A549 (cell line): ENCODE results near the gene ACVR2A. TPM values are rescaled to one million over a fixed set of nuclear protein-coding genes. Genes with fewer than 3 reads are reported as not detected.

Source experiments
- ATAC-seq, 2 experiments: fragments of 200-7000 bp in 1 of 2; fragments of >200 bp in 1 of 2; cut with Nextera tagmentation in 1 of 2; cut with Tn5 transposase in 1 of 2; 3 replicates each; pipeline versions ENCODE4 v1.8.0 to v1.9.1; 2018 to 2020; ENCODE audit warnings: mild to moderate bottlenecking in 1 of 2, moderate library complexity in 1 of 2
- CTCF ChIA-PET: fragments of 300-600 bp; sonication (Branson Sonifier 250); formaldehyde crosslinking; extraction: SDS; loops from one replicate; lab custom pipeline; 2021; ENCODE audit warnings: antibody characterized with exemption, inconsistent platforms; lab: Yijun Ruan, JAX
- POLR2A ChIA-PET: fragments of 350-600 bp; formaldehyde crosslinking; extraction: SDS; loops from one replicate; lab custom pipeline; 2021; ENCODE audit warnings: antibody characterized with exemption, inconsistent platforms; lab: Yijun Ruan, JAX
- DNase-seq, 2 experiments: peaks; one replicate each; pipeline versions ENCODE4 v3.0.0 to v3.0.0-alpha.2; 2011 to 2016; ENCODE audit warnings: low read depth in 1 of 2, low spot score in 1 of 2
- FAIRE-seq: peaks from 2 replicates; lab custom pipeline; 2011; peaks lifted over from hg19 to GRCh38; lab: Jason Lieb, UNC
- H3K27ac ChIP-seq, 2 experiments: fragments of >200 bp; sonication (Bioruptor Twin); formaldehyde crosslinking; 3 replicates each; pipeline ENCODE4 v1.5.1; 2016 to 2017
- H3K4me1 ChIP-seq: fragments of >200 bp; sonication (Bioruptor Twin); formaldehyde crosslinking; 3 replicates; pipeline ENCODE4 v1.6.1; 2016
- H3K4me2 ChIP-seq: fragments of >200 bp; sonication (Bioruptor Twin); formaldehyde crosslinking; 3 replicates; pipeline ENCODE4 v1.6.1; 2016
- H3K4me3 ChIP-seq: fragments of >200 bp; sonication (Bioruptor Twin); formaldehyde crosslinking; 3 replicates; pipeline ENCODE4 v1.5.1; 2016
- H3K9me3 ChIP-seq: fragments of >200 bp; sonication (Bioruptor Twin); formaldehyde crosslinking; 3 replicates; pipeline ENCODE4 v1.6.1; 2016
- CHD4 ChIP-seq: fragments of 200-600 bp; sonication (generic); IDR thresholded peaks from 2 replicates; pipeline ENCODE4 v1.6.1; 2016; ENCODE audit warnings: antibody characterized with exemption, mild to moderate bottlenecking, borderline replicate concordance
- ESRRA ChIP-seq: fragments of 150-350 bp; IDR thresholded peaks from 2 replicates; pipeline ENCODE4 v1.6.1; 2014; ENCODE audit warnings: mild to moderate bottlenecking, low read length, borderline replicate concordance
- FOSB ChIP-seq: fragments of 250-450 bp; sonication (Bioruptor Pico); IDR thresholded peaks from 2 replicates; pipeline ENCODE4 v1.5.0; 2020; ENCODE audit warnings: mild to moderate bottlenecking, moderate library complexity
- FOSL2 ChIP-seq, 2 experiments: fragments of 450-650 bp in 1 of 2; fragments of >200 bp in 1 of 2; sonication (Bioruptor Twin) in 1 of 2; formaldehyde crosslinking; IDR thresholded peaks; 2 replicates each; pipeline versions ENCODE4 v1.5.0 to v1.6.1; 2016 to 2020; ENCODE audit warnings: mild to moderate bottlenecking in 1 of 2, moderate library complexity in 1 of 2
- FOXS1 ChIP-seq: fragments of 250-450 bp; sonication (Bioruptor Pico); IDR thresholded peaks from 2 replicates; pipeline ENCODE4 v1.5.0; 2020; ENCODE audit warnings: mild to moderate bottlenecking, moderate library complexity
- HDAC2 ChIP-seq: fragments of 200-600 bp; sonication (generic); IDR thresholded peaks from 2 replicates; pipeline ENCODE4 v1.6.1; 2016
- HOXA7 ChIP-seq: fragments of 250-450 bp; sonication (Bioruptor Pico); IDR thresholded peaks from 2 replicates; pipeline ENCODE4 v1.5.0; 2020; ENCODE audit warnings: mild to moderate bottlenecking, moderate library complexity
- JUNB ChIP-seq: fragments of >200 bp; sonication (Bioruptor Twin); formaldehyde crosslinking; IDR thresholded peaks from 2 replicates; pipeline ENCODE4 v1.6.1; 2016
- MAFK ChIP-seq: fragments of 450-650 bp; IDR thresholded peaks from 2 replicates; pipeline ENCODE4 v1.6.1; 2014; ENCODE audit not compliant: partially characterized antibody
- MYC ChIP-seq: IDR thresholded peaks from 2 replicates; pipeline ENCODE4 v1.6.1; 2012; ENCODE audit warnings: mild to moderate bottlenecking, inconsistent platforms, low read length, improper control_type of control experiment, borderline replicate concordance
- NFE2L2 ChIP-seq: fragments of 150-350 bp; conservative IDR thresholded peaks from 2 replicates; pipeline ENCODE4 v1.6.1; 2014; ENCODE audit warnings: low read length
- NPAS2 ChIP-seq: fragments of 250-450 bp; sonication (Bioruptor Pico); IDR thresholded peaks from 2 replicates; pipeline ENCODE4 v1.8.0; 2022; ENCODE audit warnings: mild to moderate bottlenecking, moderate library complexity, borderline replicate concordance
- NR3C1 ChIP-seq: fragments of >200 bp; sonication (Bioruptor Twin); formaldehyde crosslinking; IDR thresholded peaks from 3 replicates; pipeline ENCODE4 v1.6.1; 2017
- POLR2A ChIP-seq: IDR thresholded peaks from 2 replicates; pipeline ENCODE4 v1.6.1; 2012; ENCODE audit warnings: mild to moderate bottlenecking, low read length
- POLR2AphosphoS2 ChIP-seq: conservative IDR thresholded peaks from 2 replicates; pipeline ENCODE4 v1.6.1; 2012; ENCODE audit warnings: low read length, improper control_type of control experiment, inconsistent platforms
- RCOR1 ChIP-seq: fragments of 150-350 bp; IDR thresholded peaks from 2 replicates; pipeline ENCODE4 v1.6.1; 2014; ENCODE audit warnings: antibody characterized with exemption, low read length, low read depth
- SMC3 ChIP-seq: fragments of >200 bp; sonication (Bioruptor Twin); formaldehyde crosslinking; IDR thresholded peaks from 3 replicates; pipeline ENCODE4 v1.6.1; 2018; ENCODE audit warnings: inconsistent platforms
- WGBS: methylation state at CpG from one replicate; pipeline ENCODE4 v1.1.6; 2017; ENCODE audit errors: missing lambda C conversion rate; 5-methylcytosine and 5-hydroxymethylcytosine counted together
- polyA plus RNA-seq, 4 experiments: library from polyadenylated mRNA; depleted of rRNA in 3 of 4; stranded (reverse); fragments of >200 nt; fragmentation: RNase III in 1 of 4; extraction: RNeasy Plus Mini Kit Qiagen cat#74134 plus additional on column Dnase treatment in 1 of 4; gene quantifications; 2 replicates in 3 of 4; 3 replicates in 1 of 4; pipeline ENCODE4 v1.2.3, GENCODE V29; 2011 to 2017
- TF ChIP-seq, protein P1 (sequence below): fragments of 150-350 bp; IDR thresholded peaks from 2 replicates; pipeline ENCODE4 v1.6.1; 2014; ENCODE audit warnings: low read depth, mild to moderate bottlenecking, low read length
- TF ChIP-seq, protein P2 (sequence below): IDR thresholded peaks from 2 replicates; pipeline ENCODE4 v1.6.1; 2012
- TF ChIP-seq, protein P3 (sequence below): fragments of 250-450 bp; sonication (Bioruptor Pico); IDR thresholded peaks from 2 replicates; pipeline ENCODE4 v1.5.0; 2020; ENCODE audit warnings: low read depth, mild to moderate bottlenecking, moderate library complexity
- TF ChIP-seq, protein P4 (sequence below): IDR thresholded peaks from 2 replicates; pipeline ENCODE4 v1.6.1; 2012
- TF ChIP-seq, protein P5 (sequence below): fragments of >200 bp; sonication (Bioruptor Twin); formaldehyde crosslinking; IDR thresholded peaks from 3 replicates; pipeline ENCODE4 v1.6.1; 2016

The ACVR2A gene
- polyA plus RNA-seq, 2 of the 4 experiments (the other 2 are of a cell fraction), result 2.6 to 5.7 TPM

DNA sequence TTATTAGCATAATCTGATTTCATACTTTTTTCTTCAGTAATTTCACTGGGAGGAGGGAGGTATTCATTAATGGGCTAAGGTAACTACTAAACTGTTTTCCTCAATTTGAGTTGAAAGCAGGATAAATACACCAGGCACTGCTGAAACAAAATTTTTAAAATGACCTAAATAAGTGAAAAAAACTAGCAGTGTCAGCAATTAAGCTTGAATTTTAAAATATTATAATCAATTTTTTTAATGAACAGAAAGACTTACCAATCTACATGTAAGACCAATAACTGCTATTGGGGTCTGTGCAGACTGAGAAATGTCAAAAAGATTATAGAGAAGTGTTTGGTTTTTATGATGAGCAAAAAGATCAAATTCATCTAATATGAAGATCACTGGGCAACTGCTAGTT, 107.3 kb downstream of the ACVR2A start:
- FAIRE-seq, result no peak
- CTCF ChIA-PET, result no interaction called here

DNA sequence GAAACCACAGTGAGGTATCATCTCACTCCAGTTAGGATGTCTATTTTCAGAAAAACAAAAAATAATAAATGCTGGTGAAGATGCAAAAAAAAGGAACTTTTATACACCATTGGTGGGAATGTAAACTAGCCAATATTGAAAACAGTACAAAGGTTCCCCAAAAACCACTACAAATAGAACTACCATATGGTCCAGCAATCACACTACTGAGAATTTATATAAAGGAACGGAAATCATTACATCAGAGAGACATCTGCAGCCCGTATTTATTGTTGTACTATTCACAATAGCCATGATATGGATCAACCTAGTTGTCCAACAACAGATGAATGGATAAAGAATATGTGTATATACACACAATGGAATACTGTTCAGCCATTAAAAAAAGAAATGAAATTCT, 123.7 kb downstream of the ACVR2A start:
- ATAC-seq (no peak), DNase-seq (no peak), FAIRE-seq (no peak)
- no peak overlapping the region for H3K4me3 ChIP-seq
- CTCF ChIA-PET, result no interaction called here
- H3K27ac ChIP-seq, result no peak overlapping the region
- 90% methylated on average over 2 of the region's 2 CpGs for WGBS
- peaks cover 11% of the 10 kb centered on the region; the same call in 2 of the 3 replicates for H3K9me3 ChIP-seq
- no peak for TF ChIP-seq SMC3
- TF ChIP-seq ESRRA, result no peak
- TF ChIP-seq FOSL2 (IDR thresholded peaks at IDR 0.05), result no peak
- TF ChIP-seq FOSL2 (CRISPR knock-in tag; IDR thresholded peaks at IDR 0.05), result no peak
- TF ChIP-seq NR3C1, result no peak
- TF ChIP-seq, protein P1, sequence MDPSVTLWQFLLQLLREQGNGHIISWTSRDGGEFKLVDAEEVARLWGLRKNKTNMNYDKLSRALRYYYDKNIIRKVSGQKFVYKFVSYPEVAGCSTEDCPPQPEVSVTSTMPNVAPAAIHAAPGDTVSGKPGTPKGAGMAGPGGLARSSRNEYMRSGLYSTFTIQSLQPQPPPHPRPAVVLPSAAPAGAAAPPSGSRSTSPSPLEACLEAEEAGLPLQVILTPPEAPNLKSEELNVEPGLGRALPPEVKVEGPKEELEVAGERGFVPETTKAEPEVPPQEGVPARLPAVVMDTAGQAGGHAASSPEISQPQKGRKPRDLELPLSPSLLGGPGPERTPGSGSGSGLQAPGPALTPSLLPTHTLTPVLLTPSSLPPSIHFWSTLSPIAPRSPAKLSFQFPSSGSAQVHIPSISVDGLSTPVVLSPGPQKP, result no peak
- no peak for TF ChIP-seq NFE2L2
- no peak for TF ChIP-seq HOXA7 (CRISPR knock-in tag)
- TF ChIP-seq, protein P2, sequence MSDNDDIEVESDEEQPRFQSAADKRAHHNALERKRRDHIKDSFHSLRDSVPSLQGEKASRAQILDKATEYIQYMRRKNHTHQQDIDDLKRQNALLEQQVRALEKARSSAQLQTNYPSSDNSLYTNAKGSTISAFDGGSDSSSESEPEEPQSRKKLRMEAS, result no peak
- TF ChIP-seq JUNB, result no peak
- no peak for TF ChIP-seq RCOR1
- no peak for TF ChIP-seq CHD4
- TF ChIP-seq MAFK, result no peak
- no peak for TF ChIP-seq MYC
- no peak for TF ChIP-seq HDAC2
- TF ChIP-seq, protein P3, sequence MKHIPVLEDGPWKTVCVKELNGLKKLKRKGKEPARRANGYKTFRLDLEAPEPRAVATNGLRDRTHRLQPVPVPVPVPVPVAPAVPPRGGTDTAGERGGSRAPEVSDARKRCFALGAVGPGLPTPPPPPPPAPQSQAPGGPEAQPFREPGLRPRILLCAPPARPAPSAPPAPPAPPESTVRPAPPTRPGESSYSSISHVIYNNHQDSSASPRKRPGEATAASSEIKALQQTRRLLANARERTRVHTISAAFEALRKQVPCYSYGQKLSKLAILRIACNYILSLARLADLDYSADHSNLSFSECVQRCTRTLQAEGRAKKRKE (CRISPR knock-in tag), result no peak
- no peaks in the 10 kb centered on the region for H3K4me1 ChIP-seq
- no peak overlapping the region for H3K4me2 ChIP-seq
- POLR2A ChIA-PET, result no interaction called here

More for the DNA sequence above, 107.3 kb downstream of the ACVR2A start:
- no peak for TF ChIP-seq FOXS1 (CRISPR knock-in tag)
- TF ChIP-seq, protein P4, sequence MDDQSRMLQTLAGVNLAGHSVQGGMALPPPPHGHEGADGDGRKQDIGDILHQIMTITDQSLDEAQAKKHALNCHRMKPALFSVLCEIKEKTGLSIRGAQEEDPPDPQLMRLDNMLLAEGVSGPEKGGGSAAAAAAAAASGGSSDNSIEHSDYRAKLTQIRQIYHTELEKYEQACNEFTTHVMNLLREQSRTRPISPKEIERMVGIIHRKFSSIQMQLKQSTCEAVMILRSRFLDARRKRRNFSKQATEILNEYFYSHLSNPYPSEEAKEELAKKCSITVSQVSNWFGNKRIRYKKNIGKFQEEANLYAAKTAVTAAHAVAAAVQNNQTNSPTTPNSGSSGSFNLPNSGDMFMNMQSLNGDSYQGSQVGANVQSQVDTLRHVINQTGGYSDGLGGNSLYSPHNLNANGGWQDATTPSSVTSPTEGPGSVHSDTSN, result no peak
- no peak for TF ChIP-seq POLR2AphosphoS2
- TF ChIP-seq, protein P5, sequence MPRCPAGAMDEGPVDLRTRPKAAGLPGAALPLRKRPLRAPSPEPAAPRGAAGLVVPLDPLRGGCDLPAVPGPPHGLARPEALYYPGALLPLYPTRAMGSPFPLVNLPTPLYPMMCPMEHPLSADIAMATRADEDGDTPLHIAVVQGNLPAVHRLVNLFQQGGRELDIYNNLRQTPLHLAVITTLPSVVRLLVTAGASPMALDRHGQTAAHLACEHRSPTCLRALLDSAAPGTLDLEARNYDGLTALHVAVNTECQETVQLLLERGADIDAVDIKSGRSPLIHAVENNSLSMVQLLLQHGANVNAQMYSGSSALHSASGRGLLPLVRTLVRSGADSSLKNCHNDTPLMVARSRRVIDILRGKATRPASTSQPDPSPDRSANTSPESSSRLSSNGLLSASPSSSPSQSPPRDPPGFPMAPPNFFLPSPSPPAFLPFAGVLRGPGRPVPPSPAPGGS, result no peak
- no peak for TF ChIP-seq MYC
- TF ChIP-seq MAFK, result peak; percentile 83
- TF ChIP-seq POLR2A, result no peak
- no peak for TF ChIP-seq NPAS2
- TF ChIP-seq NR3C1, result no peak
- Histone ChIP-seq H3K4me3 (no peak overlapping the region), H3K9me3 (no peaks in the 10 kb centered on the region), H3K4me2 (no peak overlapping the region), H3K4me1 (no peaks in the 10 kb centered on the region), H3K27ac (no peak overlapping the region)
- POLR2A ChIA-PET, result no interaction called here
- ATAC-seq (no peak), DNase-seq (no peak)

DNA sequence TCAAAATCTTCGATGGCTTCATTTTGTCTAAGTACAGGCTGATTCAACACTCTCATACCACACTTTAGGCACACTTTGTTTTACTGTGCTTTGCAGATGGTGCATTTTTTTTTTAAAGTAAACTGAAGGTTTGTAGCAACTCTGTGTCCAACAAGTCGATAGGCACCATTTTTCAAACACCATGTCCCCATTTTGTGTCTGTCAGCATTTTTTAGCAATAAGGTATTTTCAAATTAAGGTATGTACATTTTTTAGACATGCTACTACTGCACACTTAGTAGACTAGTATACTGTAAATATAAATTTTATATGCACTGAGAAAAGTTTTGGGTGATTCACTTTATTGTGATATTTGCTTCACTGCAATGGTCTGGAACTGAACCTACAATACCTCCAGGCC, 131.3 kb downstream of the ACVR2A start:
- WGBS, result 93% methylated on average over 2 of the region's 2 CpGs

More for the DNA sequence above, 131.3 kb downstream of the ACVR2A start:
- H3K4me3 ChIP-seq, result no peak overlapping the region
- H3K27ac ChIP-seq, result no peak overlapping the region
- CTCF ChIA-PET, result no interaction called here
- no peak for ATAC-seq
- peak; percentile 86 for TF ChIP-seq MAFK
- TF ChIP-seq FOSB (CRISPR knock-in tag), result no peak
- no peak for FAIRE-seq
- POLR2A ChIA-PET, result no interaction called here
- no peak overlapping the region for H3K4me2 ChIP-seq
- no peak for DNase-seq
- H3K4me1 ChIP-seq, result no peaks in the 10 kb centered on the region
- no peaks in the 10 kb centered on the region for H3K9me3 ChIP-seq
